GM19193 (cell line): ENCODE results near the gene GJD2.

Experiments used
- POLR2A ChIP-seq: IDR thresholded peaks from 4 replicates; pipeline ENCODE4 v1.6.1; 2011; ENCODE audit not compliant: insufficient read depth, insufficient read length; ENCODE audit errors: extremely low read depth

GJD2 gene

GRCh38 chr15:34786206-34786605 is 31.4 kb upstream of the GJD2 start:
- no peak for TF ChIP-seq POLR2A

GRCh38 chr15:34783991-34784390 is 29.2 kb upstream of the GJD2 start:
- TF ChIP-seq POLR2A: no peak

- TF ChIP-seq POLR2A: no peak
Observed at GRCh38 chr15:34783431-34783830, 28.6 kb upstream of the GJD2 start.

GRCh38 chr15:34782901-34783300 is 28.1 kb upstream of the GJD2 start:
- no peak for TF ChIP-seq POLR2A

- no peak for TF ChIP-seq POLR2A
Observed at GRCh38 chr15:34780725-34781124, 25.9 kb upstream of the GJD2 start.

- no peak for TF ChIP-seq POLR2A
Observed at GRCh38 chr15:34776606-34777105, 21.9 kb upstream of the GJD2 start.

- no peak for TF ChIP-seq POLR2A
Observed at GRCh38 chr15:34773917-34774316, 19.1 kb upstream of the GJD2 start.

GRCh38 chr15:34773013-34773412 is 18.2 kb upstream of the GJD2 start:
- no peak for TF ChIP-seq POLR2A

GRCh38 chr15:34772312-34772711 is 17.5 kb upstream of the GJD2 start:
- TF ChIP-seq POLR2A: no peak

- no peak for TF ChIP-seq POLR2A
Observed at GRCh38 chr15:34769711-34770110, 14.9 kb upstream of the GJD2 start.

GRCh38 chr15:34768530-34768929 is 13.7 kb upstream of the GJD2 start:
- no peak for TF ChIP-seq POLR2A

- no peak for TF ChIP-seq POLR2A
Observed at GRCh38 chr15:34765741-34766140, 10.9 kb upstream of the GJD2 start.

GRCh38 chr15:34760909-34761308 is 6.1 kb upstream of the GJD2 start:
- TF ChIP-seq POLR2A: no peak

- TF ChIP-seq POLR2A: no peak
Observed at GRCh38 chr15:34759992-34760391, 5.2 kb upstream of the GJD2 start.

GRCh38 chr15:34759347-34759746 is 4.5 kb upstream of the GJD2 start:
- TF ChIP-seq POLR2A: no peak

GRCh38 chr15:34757262-34757661 is 2.5 kb upstream of the GJD2 start:
- no peak for TF ChIP-seq POLR2A

- no peak for TF ChIP-seq POLR2A
Observed at GRCh38 chr15:34755419-34755773, 598 bp upstream of the GJD2 start.
